ENCODE measurements around the gene SLX1A.

DNA sequence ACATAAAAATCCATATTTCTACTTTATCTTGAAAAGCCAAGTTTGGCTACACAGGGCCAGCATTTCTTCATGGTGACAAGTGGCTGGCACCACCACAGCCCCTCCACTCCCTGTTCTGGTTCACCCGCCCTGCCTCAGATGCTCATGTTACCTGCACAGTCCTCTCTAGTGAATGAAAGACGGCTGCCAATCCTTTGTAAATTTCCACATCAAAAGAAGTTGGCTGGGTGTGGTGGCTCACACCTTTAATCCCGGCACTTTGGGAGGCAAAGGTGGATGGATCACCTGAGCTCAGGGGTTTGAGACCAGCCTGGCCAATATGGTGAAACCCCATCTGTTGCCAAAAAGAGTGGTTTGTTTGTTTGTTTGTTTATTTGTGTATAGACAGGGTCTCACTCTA is 30.1 kb upstream of the SLX1A start:
- TF ChIP-seq, protein P1, sequence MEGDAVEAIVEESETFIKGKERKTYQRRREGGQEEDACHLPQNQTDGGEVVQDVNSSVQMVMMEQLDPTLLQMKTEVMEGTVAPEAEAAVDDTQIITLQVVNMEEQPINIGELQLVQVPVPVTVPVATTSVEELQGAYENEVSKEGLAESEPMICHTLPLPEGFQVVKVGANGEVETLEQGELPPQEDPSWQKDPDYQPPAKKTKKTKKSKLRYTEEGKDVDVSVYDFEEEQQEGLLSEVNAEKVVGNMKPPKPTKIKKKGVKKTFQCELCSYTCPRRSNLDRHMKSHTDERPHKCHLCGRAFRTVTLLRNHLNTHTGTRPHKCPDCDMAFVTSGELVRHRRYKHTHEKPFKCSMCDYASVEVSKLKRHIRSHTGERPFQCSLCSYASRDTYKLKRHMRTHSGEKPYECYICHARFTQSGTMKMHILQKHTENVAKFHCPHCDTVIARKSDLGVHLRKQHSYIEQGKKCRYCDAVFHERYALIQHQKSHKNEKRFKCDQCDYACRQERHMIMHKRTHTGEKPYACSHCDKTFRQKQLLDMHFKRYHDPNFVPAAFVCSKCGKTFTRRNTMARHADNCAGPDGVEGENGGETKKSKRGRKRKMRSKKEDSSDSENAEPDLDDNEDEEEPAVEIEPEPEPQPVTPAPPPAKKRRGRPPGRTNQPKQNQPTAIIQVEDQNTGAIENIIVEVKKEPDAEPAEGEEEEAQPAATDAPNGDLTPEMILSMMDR (IDR thresholded peaks at IDR 0.05), result no peak
- TF ChIP-seq, protein P2, sequence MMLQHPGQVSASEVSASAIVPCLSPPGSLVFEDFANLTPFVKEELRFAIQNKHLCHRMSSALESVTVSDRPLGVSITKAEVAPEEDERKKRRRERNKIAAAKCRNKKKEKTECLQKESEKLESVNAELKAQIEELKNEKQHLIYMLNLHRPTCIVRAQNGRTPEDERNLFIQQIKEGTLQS (CRISPR knock-in tag; conservative IDR thresholded peaks at IDR 0.05), result no peak
